MM.1S (cell line): ENCODE measurements around the gene NPR2.

Source experiments
- DNase-seq: peaks from one replicate; pipeline ENCODE4 v3.0.0-alpha.2; 2015
- H2AFZ ChIP-seq: fragments of 300-600 bp; sonication (generic); 2 replicates; pipeline ENCODE4 v1.6.0; 2016; ENCODE audit warnings: antibody characterized with exemption, low read length
- H3F3A ChIP-seq: fragments of 300-600 bp; sonication (generic); 2 replicates; pipeline ENCODE4 v1.6.1; 2016; ENCODE audit warnings: mild to moderate bottlenecking, antibody characterized with exemption, low read length, moderate library complexity, mixed read lengths; ENCODE audit not compliant: insufficient read depth
- H3K27ac ChIP-seq: fragments of 300-600 bp; sonication (generic); 2 replicates; pipeline ENCODE4 v1.5.1; 2016; ENCODE audit warnings: mild to moderate bottlenecking, low read length
- H3K27me3 ChIP-seq: fragments of 300-600 bp; sonication (generic); replicated peaks from 2 replicates; pipeline ENCODE4 v1.6.0; 2016; ENCODE audit warnings: low read length; ENCODE audit not compliant: insufficient read depth
- H3K36me3 ChIP-seq: fragments of 300-600 bp; sonication (generic); replicated peaks from 2 replicates; pipeline ENCODE4 v1.6.1; 2016; ENCODE audit warnings: mild to moderate bottlenecking, low read length, mixed read lengths; ENCODE audit not compliant: insufficient read depth
- H3K4me1 ChIP-seq: fragments of 300-600 bp; sonication (generic); 2 replicates; pipeline ENCODE4 v1.6.1; 2016; ENCODE audit warnings: low read length, mixed read lengths
- H3K4me2 ChIP-seq: fragments of 300-600 bp; sonication (generic); 2 replicates; pipeline ENCODE4 v1.6.0; 2016; ENCODE audit warnings: low read depth, low read length
- H3K4me3 ChIP-seq: fragments of 300-600 bp; sonication (generic); 2 replicates; pipeline ENCODE4 v1.5.1; 2016; ENCODE audit warnings: low read length, mixed read lengths
- H3K79me2 ChIP-seq: fragments of 300-600 bp; sonication (generic); 2 replicates; pipeline ENCODE4 v1.6.1; 2016; ENCODE audit warnings: mixed run types, low read length, mixed read lengths
- H3K9ac ChIP-seq: fragments of 300-600 bp; sonication (generic); 2 replicates; pipeline ENCODE4 v1.6.1; 2016; ENCODE audit warnings: low read length, mixed read lengths
- H3K9me2 ChIP-seq: fragments of 300-600 bp; sonication (generic); replicated peaks from 2 replicates; pipeline ENCODE4 v1.6.1; 2016; ENCODE audit warnings: mild to moderate bottlenecking, low read length, mixed read lengths; ENCODE audit not compliant: insufficient read depth
- H3K9me3 ChIP-seq: fragments of 300-600 bp; sonication (generic); replicated peaks from 2 replicates; pipeline ENCODE4 v1.6.1; 2016; ENCODE audit warnings: mild to moderate bottlenecking, low read length, mixed read lengths; ENCODE audit not compliant: insufficient read depth
- H4K20me1 ChIP-seq: fragments of 300-600 bp; sonication (generic); 2 replicates; pipeline ENCODE4 v1.6.1; 2016; ENCODE audit warnings: mild to moderate bottlenecking, low read length, moderate library complexity, mixed read lengths; ENCODE audit not compliant: insufficient read depth
- EZH2 ChIP-seq: fragments of 300-600 bp; sonication (generic); optimal IDR thresholded peaks from 2 replicates; pipeline ENCODE3; 2017; ENCODE audit warnings: low read depth, mild to moderate bottlenecking, antibody characterized with exemption, low read length, mixed read lengths
- EZH2phosphoT487 ChIP-seq: fragments of 300-600 bp; sonication (generic); IDR thresholded peaks from 2 replicates; pipeline ENCODE4 v1.6.1; 2018; ENCODE audit warnings: antibody characterized with exemption, low read length
- TF ChIP-seq, protein P1 (sequence below): fragments of 300-600 bp; sonication (generic); IDR thresholded peaks from 2 replicates; pipeline ENCODE4 v1.5.1; 2016; ENCODE audit warnings: antibody characterized with exemption, low read length, mixed read lengths

Gene NPR2

DNA sequence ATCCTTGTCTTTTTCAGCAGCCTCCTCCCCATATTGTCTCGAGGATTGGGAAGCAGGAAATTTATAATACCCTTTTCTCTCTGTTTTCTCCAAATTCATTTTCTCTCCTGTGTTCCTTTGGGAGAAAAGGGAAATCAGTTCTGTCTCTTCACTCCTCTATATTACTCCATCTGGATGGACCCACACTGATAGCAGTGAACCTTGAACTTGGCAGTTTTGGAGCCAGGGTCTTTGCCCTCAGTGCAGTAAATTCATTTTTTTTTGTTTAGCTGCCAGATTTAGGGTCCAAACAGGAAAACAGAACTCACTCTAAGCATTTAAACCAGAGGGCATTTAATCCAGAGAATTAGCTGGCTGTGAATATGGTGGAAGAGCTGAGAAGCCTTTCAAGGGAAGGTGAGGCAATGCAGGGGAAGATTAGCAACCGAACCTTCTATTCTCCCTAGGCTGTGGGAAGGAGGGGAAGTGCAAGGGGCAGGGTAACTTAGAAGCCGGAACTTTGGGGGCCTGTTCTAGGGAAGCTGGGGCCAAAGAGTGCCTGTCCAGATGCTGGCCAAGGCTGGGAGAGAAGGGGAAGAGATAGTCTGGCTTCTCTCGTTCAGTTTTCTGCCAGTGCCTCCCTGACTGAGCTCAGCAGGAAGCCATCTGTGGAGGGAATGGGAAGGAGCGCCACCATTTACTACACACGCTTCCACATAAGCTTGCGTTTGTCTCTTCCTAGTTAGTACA lies 16.3 kb upstream of the NPR2 start:
- no peaks in the 10 kb centered on the region for H3F3A ChIP-seq
- TF ChIP-seq EZH2 (no peak), EZH2phosphoT487 (no peak)
- TF ChIP-seq, protein P1, sequence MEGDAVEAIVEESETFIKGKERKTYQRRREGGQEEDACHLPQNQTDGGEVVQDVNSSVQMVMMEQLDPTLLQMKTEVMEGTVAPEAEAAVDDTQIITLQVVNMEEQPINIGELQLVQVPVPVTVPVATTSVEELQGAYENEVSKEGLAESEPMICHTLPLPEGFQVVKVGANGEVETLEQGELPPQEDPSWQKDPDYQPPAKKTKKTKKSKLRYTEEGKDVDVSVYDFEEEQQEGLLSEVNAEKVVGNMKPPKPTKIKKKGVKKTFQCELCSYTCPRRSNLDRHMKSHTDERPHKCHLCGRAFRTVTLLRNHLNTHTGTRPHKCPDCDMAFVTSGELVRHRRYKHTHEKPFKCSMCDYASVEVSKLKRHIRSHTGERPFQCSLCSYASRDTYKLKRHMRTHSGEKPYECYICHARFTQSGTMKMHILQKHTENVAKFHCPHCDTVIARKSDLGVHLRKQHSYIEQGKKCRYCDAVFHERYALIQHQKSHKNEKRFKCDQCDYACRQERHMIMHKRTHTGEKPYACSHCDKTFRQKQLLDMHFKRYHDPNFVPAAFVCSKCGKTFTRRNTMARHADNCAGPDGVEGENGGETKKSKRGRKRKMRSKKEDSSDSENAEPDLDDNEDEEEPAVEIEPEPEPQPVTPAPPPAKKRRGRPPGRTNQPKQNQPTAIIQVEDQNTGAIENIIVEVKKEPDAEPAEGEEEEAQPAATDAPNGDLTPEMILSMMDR, result no peak
- H3K4me2 ChIP-seq, result no peak overlapping the region
- no peaks in the 10 kb centered on the region for H3K36me3 ChIP-seq
- H2AFZ ChIP-seq, result no peak overlapping the region
- no peak overlapping the region for H3K9ac ChIP-seq
- H3K4me1 ChIP-seq, result no peaks in the 10 kb centered on the region
- H3K79me2 ChIP-seq, result no peaks in the 10 kb centered on the region
- no peak overlapping the region for H3K27ac ChIP-seq
- H4K20me1 ChIP-seq, result no peaks in the 10 kb centered on the region
- H3K9me2 ChIP-seq, result no peaks in the 10 kb centered on the region
- no peak for DNase-seq
- H3K27me3 ChIP-seq, result no peaks in the 10 kb centered on the region
- H3K9me3 ChIP-seq, result no peaks in the 10 kb centered on the region
- H3K4me3 ChIP-seq, result no peak overlapping the region

DNA sequence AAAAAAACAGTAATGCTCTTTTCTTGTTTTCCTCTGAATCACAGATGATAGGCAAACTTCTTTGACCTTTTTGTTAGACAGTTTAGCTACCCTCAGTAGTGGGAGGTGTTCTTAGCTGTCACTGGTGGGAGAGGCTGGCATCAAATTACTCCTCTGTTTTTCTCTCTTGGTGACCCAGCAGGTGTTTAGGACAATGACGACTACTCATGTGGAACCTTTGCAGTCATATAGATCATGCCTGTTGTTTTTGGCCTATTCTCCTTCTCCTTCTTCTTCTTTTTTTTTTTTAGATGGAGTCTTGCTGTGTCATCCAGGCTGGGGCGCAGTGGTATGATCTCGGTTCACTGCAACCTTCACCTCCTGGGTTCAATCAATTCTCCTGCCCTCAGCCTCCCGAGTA lies 15.4 kb upstream of the NPR2 start:
- Histone ChIP-seq H3K4me2 (no peak overlapping the region), H3F3A (no peaks in the 10 kb centered on the region), H3K27me3 (no peaks in the 10 kb centered on the region), H3K4me1 (no peaks in the 10 kb centered on the region), H2AFZ (no peak overlapping the region), H3K9me3 (no peaks in the 10 kb centered on the region), H3K79me2 (no peaks in the 10 kb centered on the region), H4K20me1 (no peaks in the 10 kb centered on the region), H3K36me3 (no peaks in the 10 kb centered on the region), H3K9me2 (no peaks in the 10 kb centered on the region), H3K9ac (no peak overlapping the region), H3K4me3 (no peak overlapping the region), H3K27ac (no peak overlapping the region)
- no peak for DNase-seq
- TF ChIP-seq EZH2phosphoT487 (no peak), EZH2 (no peak)
- TF ChIP-seq, protein P1, result no peak

DNA sequence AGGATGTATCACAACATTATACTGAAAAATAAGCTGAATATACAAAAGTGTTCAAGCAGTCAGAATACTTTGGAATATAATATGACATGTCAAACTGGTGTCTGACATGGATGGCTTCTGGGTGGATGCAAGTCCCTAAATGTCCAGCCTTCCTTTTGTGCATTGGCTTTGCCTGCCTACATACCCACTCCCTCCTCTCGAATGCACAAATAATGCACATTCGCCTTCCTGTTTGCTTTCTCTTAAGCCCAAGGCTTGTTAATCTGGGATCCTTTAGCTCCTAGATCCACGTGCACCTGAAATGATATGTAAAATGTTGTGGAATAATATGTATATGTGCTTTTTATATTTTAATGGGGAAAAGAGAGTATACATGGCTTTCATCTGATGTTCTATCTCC lies 12.9 kb upstream of the NPR2 start:
- H3F3A ChIP-seq, result no peaks in the 10 kb centered on the region
- TF ChIP-seq EZH2phosphoT487 (no peak), EZH2 (no peak)
- TF ChIP-seq, protein P1, result no peak
- no peak overlapping the region for H3K27ac ChIP-seq
- no peaks in the 10 kb centered on the region for H3K27me3 ChIP-seq
- H4K20me1 ChIP-seq, result no peaks in the 10 kb centered on the region
- H3K4me1 ChIP-seq, result no peaks in the 10 kb centered on the region
- H3K9me2 ChIP-seq, result no peaks in the 10 kb centered on the region
- no peaks in the 10 kb centered on the region for H3K9me3 ChIP-seq
- no peaks in the 10 kb centered on the region for H3K36me3 ChIP-seq
- no peak for DNase-seq
- H3K4me2 ChIP-seq, result no peak overlapping the region
- H2AFZ ChIP-seq, result no peak overlapping the region
- H3K4me3 ChIP-seq, result no peak overlapping the region
- H3K9ac ChIP-seq, result no peak overlapping the region
- H3K79me2 ChIP-seq, result no peaks in the 10 kb centered on the region
